Tibial artery (tissue), 4 donors: ENCODE measurements around the gene ENGASE.

Source experiments
- DNase-seq, 2 donors: peaks; one replicate each; pipeline ENCODE4 v3.0.0-alpha.2; 2019
- H3K27ac ChIP-seq, 2 donors: fragments of 200-600 bp; sonication (generic) in 1 of 2; 1 replicate in 1 of 2; 2 replicates in 1 of 2; pipeline ENCODE4 v1.5.1; 2018 to 2019; ENCODE audit warnings: mild to moderate bottlenecking in 1 of 2
- H3K27me3 ChIP-seq, 2 donors: fragments of 200-600 bp; sonication (generic) in 1 of 2; one replicate each; pipeline versions ENCODE4 v1.5.1 to v1.6.0; 2016 to 2019
- H3K36me3 ChIP-seq, 3 donors: fragments of 200-600 bp; sonication (generic) in 2 of 3; one replicate each; pipeline ENCODE4 v1.5.1; 2016 to 2019; ENCODE audit warnings: mild to moderate bottlenecking in 2 of 3
- H3K4me1 ChIP-seq, 4 donors: fragments of 200-600 bp; sonication (generic) in 2 of 4; 1 replicate in 3 of 4; 2 replicates in 1 of 4; pipeline ENCODE4 v1.5.1; 2016 to 2019
- H3K4me3 ChIP-seq, 2 donors: fragments of 200-600 bp; sonication (generic) in 1 of 2; 1 replicate in 1 of 2; 2 replicates in 1 of 2; pipeline ENCODE4 v1.5.1; 2018 to 2019; ENCODE audit warnings: mild to moderate bottlenecking in 2 of 2
- H3K9me3 ChIP-seq, 3 donors: fragments of 200-600 bp; sonication (generic) in 1 of 3; one replicate each; pipeline ENCODE4 v1.5.1; 2016 to 2019
- CTCF ChIP-seq, 2 experiments: fragments of 200-600 bp in 1 of 2; fragments of 450-650 bp in 1 of 2; IDR thresholded peaks; one replicate each; pipeline ENCODE4 v1.5.1; 2017 to 2019; ENCODE audit warnings: antibody characterized with exemption in 2 of 2, mild to moderate bottlenecking in 1 of 2, moderate library complexity in 1 of 2
- intact Hi-C: fragments of 100-400 bp; cut with DNase I; formaldehyde crosslinking; loops from one replicate; pipeline ENCODE4 v1.15.0; 2023; ENCODE audit warnings: low total_unique reads

ENGASE gene

DNA sequence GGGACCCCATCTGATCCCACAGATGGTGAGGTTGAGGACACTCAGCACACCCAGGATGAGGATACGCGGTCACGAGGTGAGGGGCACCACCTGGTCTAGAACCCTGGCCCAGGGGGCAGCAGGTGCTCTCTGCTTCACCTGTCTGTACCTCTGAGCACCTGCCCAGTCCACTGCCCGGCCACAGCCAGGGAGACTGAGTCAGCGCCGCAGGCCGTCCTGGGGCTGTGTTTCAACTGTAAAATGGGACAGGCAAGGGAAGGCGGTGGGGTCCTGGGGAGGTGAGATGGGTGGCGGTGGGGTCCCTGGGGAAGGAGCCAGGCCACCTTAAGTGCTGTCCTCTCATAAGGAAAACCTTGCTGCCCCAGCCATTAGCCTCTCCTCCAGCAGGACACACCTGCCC is 60.4 kb downstream of the ENGASE start:
- Histone ChIP-seq H3K9me3 (peaks cover 0 to 1% (median 0%) of the 10 kb centered on the region in 3 donors), H3K4me1 (no peaks in the 10 kb centered on the region), H3K36me3 (no peaks in the 10 kb centered on the region), H3K4me3 (no peak overlapping the region), H3K27ac (no peak overlapping the region), H3K27me3 (peaks cover 0 to 95% of the 10 kb centered on the region in 2 donors)
- intact Hi-C loops = no loop called here
- DNase-seq = no peak
- no peak for TF ChIP-seq CTCF (IDR thresholded peaks at IDR 0.05)

GRCh38 chr17:79135628-79136405 is 61.2 kb downstream of the ENGASE start:
- no peaks in the 10 kb centered on the region for H3K4me1 ChIP-seq
- H3K4me3 ChIP-seq = no peak overlapping the region
- peaks cover 0 to 95% of the 10 kb centered on the region in 2 donors for H3K27me3 ChIP-seq
- TF ChIP-seq CTCF (IDR thresholded peaks at IDR 0.05) = no peak
- DNase-seq = no peak
- intact Hi-C loops = no loop called here
- no peaks in the 10 kb centered on the region for H3K36me3 ChIP-seq
- no peak overlapping the region for H3K27ac ChIP-seq
- H3K9me3 ChIP-seq = no peaks in the 10 kb centered on the region
